HG03571 (cell line): ENCODE results near the gene NT5DC1.
A peak's percentile ranks its signal among the peaks of the same experiment; 100 is the strongest.

ENCODE experiments used
- ATAC-seq: cut with Tn5 transposase; IDR thresholded peaks from one replicate; pipeline ENCODE4 v1.9.1; 2021; ENCODE audit not compliant: unreplicated experiment

NT5DC1 gene

DNA sequence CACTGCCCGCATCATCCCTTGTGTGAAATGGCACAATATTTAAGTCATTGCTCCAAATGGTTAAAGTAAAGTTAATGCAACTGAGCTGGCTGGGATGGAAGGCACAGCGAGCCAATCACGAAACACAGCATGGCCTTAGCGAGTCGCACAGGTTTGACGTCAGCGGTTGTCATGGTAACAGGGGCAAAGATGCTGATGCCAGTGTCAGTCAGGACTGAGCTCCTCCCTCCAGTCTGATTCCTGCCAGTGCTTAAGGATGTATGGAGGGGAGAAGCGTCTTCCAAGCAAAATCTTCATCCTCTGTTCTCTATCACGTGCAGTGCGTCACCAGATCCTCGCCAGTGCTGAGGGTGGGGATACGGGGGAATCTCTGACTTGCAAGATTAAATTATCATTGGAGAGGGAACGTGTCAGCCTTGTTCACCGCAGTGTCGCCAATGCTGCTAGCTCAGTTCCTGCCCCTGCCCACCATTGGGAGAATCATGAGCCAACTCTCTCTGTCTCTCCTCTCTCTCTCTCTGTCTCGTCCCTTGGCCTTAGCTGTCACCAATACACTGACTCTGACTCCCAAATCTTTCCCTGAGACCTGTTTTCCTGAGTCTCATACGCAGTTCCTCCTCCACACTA, 128.7 kb downstream of the NT5DC1 start:
- ATAC-seq = no peak

DNA sequence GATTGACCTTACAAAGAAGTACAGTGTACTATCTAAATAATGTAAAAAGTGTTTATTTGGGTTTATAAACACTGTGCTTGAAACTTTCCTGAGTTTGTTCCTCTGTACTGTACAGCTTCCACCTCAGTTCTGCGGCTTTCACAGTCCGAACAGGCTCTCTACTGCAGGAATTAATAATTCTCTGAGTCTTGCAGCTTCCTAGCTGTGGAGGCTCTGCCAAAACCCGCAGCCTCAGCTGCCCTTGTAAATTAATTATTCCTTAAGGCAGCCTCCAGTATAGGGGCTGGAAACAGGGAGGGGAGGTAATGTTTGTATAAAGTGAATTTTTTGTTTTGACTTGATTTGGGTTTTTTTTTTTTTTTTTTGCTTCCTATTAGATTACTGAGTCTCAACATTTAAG, 134.0 kb downstream of the NT5DC1 start:
- ATAC-seq = no peak

DNA sequence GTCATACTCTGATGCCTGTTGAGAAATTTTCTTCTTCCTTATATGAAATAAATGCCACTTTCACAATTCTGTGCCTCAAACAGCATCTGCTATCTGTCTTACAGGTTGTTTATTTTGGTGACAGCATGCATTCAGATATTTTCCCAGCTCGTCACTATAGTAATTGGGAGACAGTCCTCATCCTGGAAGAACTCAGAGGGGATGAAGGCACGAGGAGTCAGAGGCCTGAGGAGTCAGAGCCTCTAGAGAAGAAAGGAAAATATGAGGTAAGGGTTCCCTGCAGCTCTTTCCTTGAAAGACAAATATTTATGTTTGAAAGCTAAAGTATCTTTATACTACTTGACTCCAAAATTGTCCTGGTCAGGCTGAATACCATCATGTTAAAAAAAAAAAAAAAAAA, 137.4 kb downstream of the NT5DC1 start:
- ATAC-seq = no peak

DNA sequence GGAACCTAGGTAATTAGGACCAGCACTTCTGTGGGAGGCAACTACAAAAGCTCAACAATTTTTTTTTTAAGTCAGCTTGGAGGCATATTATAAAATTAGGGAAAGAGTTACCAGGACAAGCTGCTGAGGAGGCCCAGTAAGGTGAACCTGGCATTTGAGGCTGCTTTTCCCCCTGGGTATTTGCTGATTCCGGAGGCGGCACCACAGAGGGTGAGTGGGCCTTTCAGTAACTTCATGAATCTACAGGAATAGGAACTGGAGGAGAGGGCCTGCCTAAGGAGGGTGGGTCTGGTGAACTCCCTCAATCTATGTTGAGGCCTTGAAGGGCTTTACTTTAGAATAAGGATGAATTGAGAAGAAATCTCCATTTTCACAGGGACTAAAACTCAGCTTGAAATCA, 138.6 kb downstream of the NT5DC1 start:
- ATAC-seq = no peak

DNA sequence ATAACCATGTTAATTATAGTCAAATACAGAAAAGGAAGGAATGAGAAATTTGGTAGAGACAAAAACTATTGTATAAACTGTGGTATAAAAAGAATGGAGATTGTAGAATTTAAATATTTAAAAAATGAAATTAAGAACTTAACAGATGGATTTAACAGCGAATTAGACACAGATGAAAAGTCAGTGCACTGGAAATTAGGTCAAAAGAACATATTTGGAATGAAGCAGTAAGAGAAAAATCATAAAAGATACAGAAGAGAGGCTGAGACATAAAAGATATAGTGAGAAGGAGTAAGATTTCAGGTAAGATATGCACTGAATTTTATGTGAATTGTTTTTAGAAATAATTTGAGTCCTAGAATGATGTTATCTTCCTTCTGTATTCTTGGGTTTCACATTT, 139.2 kb downstream of the NT5DC1 start:
- no peak for ATAC-seq

DNA sequence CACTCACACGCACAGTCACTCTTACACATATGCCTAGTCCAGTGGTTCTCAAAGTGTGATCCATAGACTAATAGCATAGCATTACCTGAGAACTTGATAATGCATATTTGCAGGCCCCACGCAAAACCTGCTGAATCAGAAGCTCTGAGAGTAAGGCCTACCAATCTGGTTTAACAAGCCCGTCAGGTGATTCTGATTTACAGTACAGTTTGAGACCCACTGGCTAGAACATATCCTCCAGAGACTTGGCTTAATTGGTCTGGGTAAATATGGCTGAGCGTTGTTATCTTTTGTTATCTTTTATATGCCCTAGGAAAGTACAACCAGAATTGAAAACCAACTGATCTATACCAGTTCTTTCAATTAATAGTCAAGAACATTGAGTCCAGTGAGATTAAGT, 143.6 kb downstream of the NT5DC1 start:
- no peak for ATAC-seq

DNA sequence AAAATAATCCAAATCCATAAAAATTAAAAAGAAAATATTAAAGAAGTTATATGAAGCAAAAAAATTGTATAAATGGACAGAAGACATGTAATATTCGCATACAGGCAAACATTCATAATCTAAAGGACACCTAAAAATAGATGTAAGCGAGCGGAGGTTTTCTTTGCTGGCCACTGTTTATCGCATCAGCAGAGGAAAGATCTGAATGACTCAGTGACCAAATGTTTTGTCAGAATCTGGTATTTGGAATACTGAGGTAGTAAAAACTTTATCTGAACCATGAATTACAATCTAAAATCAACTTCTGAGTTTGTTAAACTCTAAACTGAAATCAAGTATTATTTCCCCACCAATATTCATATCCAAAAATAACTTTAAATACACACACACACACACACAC, 145.4 kb downstream of the NT5DC1 start:
- ATAC-seq = no peak

DNA sequence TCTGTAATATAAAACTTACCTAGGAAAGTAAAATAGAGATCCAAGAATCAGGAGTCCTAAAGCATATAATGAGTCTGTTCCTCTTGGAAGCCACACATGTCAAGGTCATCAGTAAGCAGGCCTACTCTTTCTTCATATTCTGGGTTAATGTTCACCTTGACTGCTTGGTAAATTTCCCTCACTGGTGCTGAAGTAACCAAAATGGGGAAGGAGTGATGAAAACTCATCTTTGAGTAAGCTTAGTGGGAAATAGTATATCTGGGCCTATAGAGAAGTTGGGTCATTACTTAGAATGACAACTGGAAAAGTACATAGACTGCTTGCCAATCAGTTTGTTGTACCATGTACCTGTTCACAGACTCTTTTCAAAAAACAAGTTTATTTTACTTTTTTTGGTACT, 146.6 kb downstream of the NT5DC1 start:
- no peak for ATAC-seq

DNA sequence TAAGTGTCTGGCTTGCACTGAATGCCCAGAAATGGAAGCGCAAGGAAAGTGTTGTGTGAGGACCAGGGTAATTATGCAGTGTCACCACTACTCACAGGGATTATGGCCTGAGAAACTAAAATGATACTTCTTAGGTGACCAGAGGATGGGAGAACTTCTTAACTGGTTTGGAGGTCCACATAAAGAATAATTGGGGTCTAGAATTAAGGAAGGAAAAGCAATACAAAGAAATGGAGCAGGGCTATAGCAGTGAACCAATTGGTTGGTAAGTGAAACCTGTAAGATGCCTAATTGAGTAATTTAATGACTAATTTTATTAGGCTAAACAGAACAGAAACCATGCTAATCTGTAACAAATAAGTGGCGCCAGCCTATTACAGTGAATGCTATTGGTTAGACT, 147.9 kb downstream of the NT5DC1 start:
- no peak for ATAC-seq

DNA sequence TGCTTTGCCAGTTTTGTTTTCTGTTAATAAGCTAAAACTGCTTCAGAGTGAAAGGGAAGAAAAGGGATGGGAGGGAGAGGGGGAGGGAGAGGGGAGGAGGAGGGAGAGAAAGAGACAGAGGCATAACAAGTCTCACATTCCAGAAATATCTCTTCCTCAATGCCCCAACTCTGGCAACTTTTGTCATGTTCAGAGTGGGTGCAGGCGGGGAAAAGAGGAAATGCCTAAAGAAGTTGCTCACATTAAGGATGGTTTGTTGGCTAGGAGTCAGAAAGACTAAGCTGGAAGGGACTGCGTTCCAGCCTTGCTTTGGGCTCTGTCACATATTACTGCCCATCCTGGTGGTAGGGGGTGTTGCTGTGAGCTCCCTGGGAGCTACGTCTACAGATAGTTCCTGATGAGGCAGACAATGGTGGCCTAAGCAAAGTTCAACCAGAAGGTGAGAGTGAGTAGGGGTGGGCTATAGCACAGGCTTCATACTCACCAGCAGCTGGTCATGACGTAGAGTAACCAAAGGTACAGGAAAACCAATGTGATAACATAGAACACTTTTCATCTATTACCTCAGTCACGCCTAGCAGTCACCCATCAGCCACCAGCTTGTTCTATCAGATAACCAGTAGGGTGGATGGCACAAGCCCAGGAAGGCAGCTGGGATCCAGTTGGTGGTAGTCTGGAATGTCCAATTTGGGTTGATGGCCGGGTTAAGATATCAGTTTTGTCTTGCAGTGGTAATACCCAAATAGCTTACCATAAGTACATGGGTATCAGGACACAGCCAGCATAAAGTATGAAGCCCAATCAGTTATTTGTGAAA, 151.1 kb downstream of the NT5DC1 start:
- ATAC-seq = no peak

DNA sequence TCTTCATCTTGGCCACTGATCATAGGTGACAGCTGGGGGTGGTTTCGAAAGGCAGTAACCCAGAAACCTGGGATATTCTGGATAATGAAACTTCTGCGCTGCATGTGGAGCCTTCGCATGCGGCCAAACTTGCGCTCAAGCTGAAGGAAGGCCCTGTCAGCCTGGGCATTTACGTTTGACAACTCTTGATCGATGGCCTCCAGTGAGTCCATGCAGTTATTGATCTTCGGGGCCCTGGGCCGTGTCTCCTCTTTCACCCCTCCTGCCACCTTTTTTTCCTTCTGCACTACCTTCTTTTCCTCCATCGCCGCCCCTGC, 152.5 kb downstream of the NT5DC1 start:
- ATAC-seq = no peak

DNA sequence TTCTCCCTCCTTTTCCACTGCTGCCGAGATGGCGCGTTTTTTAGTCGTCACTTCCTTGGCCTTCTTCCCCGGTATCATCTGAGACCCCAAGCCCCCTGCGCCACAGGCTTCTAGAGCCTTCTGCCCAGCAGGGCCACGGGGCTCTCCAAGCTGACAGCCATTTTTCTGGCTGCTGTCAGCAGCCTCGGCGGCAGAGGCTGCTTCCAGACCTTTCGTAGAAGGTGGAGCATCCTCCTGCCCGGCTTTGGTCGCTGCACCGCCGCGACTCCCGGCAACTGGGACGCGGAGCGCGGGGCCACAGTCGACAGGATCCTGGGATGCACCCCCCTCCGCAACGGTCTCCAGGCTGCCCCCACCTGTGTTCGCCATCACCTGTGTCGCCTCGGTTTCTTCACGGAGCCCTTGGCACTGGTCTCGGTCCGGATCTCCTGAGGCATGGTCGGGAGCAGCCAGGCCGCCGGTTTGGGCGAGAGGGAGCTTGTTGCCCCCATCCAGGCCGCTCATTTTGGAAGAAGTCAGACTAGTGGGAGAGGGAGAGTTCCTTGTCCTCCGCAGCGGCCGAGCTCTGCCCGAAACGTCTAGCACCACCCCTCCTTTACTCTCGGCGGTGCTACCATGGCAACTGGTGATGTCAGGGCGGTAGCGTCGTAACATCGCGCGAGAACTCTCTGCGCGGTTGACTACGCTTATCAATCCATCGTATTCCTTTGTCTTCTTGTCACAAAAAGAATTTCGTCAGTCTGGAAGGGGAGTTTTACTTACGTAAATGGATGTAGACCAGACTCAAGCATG, 153.0 kb downstream of the NT5DC1 start, which contains the start of gene TSPYL4:
Gene TSPYL4, minus strand, starts transcription at position 571 of the 792 bp plus-strand sequence. Its CDS starts 67 bp downstream, at position 504.
- ATAC-seq = peak; percentile 100

DNA sequence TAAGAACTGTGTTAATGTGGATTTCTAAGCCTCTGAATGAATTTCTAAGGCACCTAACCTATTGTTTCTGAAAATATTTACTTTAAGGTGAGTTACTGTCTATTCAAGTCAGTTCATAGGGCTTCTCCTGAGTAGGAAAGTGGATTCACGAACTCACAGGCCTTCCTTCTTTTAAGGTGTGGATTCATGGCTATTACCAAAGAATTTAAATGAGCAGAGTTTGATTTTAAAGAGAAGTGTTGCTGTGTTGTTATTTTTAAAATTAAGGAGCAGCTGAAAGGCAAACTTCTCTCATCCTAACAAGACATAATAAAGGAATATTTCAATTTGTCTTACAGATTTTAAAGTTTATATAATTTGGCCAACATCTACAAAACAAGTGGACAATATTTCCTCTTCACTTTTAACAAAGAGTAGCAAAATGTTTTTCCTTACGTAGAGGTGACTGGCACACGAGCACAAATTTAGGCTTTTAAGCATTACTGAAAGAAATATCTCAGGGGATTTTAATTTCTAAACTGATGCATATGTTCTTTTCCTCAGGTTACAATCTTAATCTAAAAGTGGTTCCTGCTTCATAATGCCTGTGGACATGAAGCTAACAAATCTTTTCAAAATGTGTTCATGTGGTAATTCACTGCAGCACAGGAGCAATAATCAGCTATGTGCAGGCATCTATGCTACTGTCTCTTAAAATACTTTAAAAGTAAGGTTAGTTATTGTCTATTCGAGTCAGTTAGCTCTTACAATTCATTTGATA, 153.8 kb downstream of the NT5DC1 start:
- ATAC-seq = peak; percentile 33

DNA sequence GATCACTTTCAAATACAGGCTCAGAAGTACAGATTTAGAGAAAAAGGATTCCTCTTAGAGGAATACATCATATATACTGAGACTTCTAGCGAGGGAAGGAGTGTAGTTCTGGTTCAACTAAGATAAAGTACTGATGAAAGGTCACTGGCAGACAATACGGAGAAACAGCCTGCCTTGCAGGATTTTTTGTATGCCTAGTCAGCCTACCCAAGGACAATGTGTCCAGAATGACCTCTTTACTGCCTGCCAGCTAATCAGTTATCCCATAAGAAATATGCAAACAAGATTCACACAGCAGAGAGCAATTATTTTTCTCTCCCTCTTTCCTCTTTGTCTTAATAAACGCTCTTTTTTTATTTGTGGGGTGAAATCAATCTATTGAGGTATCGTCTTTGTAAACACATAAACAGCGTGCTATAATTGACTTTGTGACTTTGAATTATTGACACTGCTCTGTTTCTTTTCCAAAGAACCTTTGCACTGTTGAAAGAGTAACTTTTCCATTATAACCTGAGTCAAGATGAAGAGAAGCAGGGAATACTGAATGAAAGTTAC, 154.7 kb downstream of the NT5DC1 start:
- no peak for ATAC-seq

DNA sequence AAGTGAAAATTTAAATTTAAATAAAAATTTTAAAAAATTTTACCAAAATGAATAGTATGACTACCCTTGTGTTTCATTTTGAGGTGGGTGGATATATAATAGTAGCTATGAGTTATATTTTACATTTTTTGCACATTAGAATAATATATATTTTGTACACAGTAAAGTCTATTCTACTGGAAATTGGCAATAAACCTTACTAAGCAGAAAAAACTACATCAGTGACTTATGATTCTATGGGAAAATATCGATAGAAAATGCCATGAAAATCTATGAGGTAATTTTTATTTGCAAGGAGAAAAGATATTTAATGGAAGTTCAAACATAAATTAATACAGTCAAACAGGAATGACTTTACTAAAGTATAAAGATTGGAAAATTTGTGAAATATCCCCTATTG, 156.0 kb downstream of the NT5DC1 start:
- ATAC-seq = no peak

DNA sequence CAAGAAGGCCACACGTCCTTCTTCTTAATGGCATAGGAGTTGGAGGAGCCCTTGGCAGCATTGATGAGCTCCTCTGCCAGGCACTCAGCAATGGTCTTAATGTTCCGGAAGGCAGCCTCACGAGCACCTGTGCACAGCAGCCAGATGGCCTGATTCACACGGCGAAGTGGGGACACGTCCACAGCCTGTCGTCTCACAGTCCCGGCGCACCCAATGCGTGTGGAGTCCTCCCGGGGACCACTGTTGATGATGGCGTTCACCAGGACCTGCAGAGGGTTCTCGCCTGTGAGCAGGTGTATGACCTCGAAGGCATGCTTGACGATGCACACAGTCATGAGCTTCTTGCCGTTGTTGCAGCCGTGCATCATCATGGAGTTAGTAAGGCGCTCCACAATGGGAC, 157.9 kb downstream of the NT5DC1 start:
- no peak for ATAC-seq

DNA sequence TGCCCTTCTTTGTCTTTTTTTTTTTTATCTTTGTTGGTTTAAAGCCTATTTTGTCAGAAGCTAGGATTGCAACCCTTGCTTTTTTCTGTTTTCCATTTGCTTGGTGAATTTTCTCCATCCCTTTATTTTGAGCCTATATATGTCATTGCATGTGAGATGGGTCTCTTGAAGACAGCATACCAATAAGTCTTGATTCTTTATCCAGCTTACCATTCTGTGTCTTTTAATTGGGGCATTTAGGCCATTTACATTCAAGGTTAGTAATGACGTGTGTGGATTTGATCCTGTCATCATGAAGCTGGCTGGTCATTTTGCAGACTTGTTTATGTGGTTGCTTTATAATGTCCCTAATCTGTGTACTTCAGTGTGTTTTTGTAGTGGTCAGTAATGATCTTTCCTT, 162.7 kb downstream of the NT5DC1 start:
- ATAC-seq = no peak

DNA sequence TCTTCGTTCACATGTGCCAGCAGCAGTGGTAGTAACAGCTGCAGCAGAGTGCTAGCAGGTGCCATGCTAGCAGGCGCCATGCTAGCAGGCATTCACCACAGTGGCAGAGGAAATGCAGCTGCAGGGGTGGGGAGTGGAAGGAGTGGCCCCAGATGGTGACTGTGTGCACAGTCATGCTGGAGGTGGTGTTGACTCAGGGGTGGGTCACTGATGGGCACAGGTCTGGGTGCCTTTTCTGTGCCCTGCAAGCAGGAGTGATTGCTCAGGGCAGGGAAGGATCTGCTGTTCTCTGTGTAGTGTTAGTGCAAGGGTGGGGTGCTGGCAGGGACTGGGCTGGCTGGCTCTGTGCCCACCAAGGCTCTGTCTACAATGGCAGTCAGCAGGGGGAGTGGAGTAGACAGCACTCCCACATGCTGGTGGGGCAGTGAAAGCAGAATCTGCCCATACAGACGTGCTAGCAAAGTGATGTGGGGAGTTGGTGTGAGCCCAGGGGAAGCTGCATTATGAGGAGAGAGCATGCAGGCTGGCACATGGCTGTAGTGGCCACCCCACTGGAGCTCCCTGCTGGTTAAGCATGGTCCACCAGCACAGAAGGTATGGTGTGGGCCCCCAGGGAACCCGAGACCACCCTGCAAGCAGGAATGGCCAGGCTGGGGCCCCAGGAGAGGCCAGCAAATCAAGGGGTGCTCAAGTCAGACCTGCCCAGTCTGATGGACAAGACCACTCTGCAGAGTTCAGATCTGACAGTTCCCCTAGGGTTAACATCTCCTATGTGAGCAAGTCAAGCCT, 164.6 kb downstream of the NT5DC1 start:
- ATAC-seq = no peak

DNA sequence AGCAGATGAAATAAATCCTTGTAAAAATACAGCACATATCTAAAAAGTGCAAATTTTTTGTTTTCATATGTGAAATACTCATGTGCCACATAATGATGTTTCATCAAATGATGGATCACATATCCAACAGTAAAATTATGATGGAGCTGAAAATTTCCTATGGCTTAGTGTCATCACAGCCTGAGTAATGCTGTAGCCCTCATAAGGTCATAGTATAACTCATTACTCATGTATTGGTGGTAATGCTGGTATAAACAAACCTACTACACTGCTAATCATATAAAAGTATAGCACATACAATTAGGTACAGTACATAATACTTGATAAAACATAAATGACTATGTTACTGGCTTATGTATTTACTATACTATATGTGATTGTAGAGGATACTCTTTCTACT, 166.2 kb downstream of the NT5DC1 start:
- ATAC-seq = no peak
